GM19395 (cell line): Measurements from ENCODE around the gene UGT2B17.

Source experiments
- ATAC-seq: cut with Tn5 transposase; IDR thresholded peaks from one replicate; pipeline ENCODE4 v1.9.1; 2021; ENCODE audit warnings: mild to moderate bottlenecking, moderate library complexity; ENCODE audit not compliant: unreplicated experiment

UGT2B17 gene

GRCh38 chr4:68576272-68577125 lies at the start of gene UGT2B17:
UGT2B17 (minus strand) TSS chr4:68576322; CDS start chr4:68568484, 7,838 bp downstream.
- peak; percentile 90 for ATAC-seq

- ATAC-seq = peak; percentile 69
These were observed 46.6 kb upstream of the UGT2B17 start for GRCh38 chr4:68622731-68623130.

DNA sequence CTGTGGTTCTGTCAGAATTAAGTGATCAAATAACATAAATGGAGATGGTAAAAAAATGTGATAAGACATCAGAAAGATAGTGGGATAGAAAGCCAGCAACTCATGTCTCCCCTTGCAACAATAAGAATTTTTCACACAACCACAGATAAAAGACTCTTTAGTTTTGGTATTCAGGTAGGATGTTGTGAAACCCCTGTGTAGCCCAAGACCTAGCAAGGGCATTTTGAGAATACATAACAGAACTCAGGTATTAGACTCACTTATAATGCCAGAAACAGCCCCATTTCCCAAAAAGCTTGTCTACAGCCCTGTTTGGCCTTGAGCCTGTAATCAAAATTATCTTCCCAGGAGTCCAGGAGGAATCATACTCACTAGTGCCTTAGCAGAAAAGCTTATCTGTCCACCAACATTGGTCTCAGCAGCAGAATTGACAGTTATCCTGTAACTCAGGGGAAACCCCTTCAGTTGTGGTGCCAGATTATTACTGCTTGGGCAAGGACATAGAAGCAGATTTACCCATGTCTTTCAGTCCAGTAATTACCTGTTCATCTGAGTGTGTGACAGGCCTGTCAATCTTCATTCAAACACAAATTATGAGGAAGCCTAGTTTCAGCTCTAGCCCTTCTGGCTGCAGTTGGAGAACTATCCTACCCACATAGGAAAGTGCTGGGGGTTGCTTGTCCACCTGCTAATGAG lies 41.0 kb upstream of the UGT2B17 start:
- ATAC-seq = peak; percentile 87

DNA sequence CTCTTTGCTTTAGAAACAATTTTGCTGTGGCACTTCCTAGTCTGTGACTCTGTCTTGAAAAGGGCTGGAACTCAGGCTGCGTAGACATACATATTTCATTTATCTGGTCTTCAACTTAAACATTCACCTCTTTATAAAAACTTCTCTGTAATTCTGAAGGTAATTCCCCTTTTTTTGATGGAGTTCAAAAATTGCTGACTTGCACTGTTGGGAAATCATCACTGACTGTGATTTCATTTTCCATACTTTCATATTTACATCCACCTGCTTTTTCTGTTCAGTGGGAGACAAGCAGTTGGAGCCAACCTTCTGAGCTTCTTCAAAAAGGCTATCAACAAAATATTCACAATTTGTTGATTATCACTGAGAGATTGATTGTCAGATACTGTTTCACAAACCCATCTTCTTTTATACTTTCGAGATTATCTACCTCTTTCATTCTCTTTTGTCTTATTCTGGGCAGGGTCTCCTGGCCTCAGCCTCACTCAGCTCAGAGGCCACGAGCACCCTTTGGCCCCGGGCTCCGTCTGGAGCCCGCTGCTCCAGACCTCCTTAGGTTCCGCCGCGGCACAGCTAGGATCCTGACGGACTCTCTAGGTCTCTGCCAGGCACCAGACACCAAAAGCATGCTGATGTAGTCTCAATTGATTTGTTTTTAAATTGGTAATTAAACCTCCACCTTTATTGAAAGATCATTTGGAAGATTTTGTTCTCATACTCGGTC lies 39.7 kb upstream of the UGT2B17 start:
- ATAC-seq = no peak

GRCh38 chr4:68613752-68614151 lies 37.6 kb upstream of the UGT2B17 start:
- no peak for ATAC-seq

- no peak for ATAC-seq
These were observed 30.1 kb upstream of the UGT2B17 start for GRCh38 chr4:68606240-68606639.

- ATAC-seq = no peak
These were observed 23.0 kb upstream of the UGT2B17 start for GRCh38 chr4:68599150-68599549.

DNA sequence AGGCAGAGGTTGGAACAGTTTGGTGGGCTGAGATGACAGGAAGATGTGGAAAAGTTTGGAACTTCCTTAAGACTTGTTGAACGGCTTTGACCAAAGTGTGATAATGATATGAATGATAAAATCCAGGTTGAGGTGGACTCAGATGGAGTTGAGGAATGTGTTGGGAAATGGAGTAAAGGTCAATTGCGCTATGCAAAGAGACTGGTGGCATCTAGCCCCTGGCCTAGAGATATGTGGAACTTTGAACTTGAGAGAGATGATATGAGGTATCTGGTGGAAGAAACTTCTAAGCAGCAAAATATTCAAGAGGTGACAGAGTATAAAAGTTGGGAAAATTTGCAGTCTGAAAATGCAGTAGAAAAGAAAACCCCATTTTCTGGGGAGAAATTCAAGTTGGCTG lies 21.4 kb upstream of the UGT2B17 start:
- ATAC-seq = no peak

- ATAC-seq = no peak
These were observed 18.6 kb upstream of the UGT2B17 start for GRCh38 chr4:68594678-68595077.

- no peak for ATAC-seq
These were observed 17.0 kb upstream of the UGT2B17 start for GRCh38 chr4:68593112-68593511.

- ATAC-seq = peak; percentile 86
These were observed 16.6 kb upstream of the UGT2B17 start for GRCh38 chr4:68592673-68593072.

DNA sequence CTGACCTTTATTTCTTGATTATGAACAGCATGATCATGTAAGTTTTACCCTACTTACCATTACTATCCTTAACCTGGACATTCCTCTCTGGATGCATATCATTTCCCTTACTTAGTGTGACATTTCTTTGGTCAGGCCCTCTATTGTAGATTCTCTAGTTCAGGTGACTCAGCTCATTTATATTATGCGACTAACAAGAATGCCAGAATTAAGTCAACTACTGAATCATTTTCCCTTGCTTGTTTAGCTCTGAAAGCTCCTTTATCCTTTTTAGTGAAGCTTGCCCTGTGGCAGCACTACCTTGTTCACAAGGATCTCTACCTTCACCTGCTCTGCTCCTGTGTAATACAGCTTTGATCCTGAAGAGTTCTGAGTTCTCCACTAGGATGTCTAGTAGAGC lies 15.1 kb upstream of the UGT2B17 start:
- no peak for ATAC-seq

DNA sequence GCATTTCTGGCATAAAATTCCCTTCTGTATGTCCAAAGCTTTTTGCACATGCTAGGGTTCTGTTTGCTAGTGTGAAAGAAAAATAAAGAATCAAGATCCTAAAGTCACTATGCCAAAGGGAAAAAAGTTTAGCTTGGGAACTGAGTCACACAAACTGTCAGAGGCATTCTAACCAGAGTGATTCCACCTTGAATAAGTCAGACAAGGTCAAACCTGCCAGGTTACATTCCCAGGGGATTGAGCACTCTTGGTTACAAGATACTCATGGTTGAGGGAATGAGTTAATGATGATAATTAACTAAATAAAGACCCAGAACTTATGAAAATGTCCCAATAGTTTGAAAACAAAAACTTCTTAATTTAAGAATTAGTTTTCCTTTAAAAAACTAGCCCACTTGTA lies 13.7 kb upstream of the UGT2B17 start:
- no peak for ATAC-seq

DNA sequence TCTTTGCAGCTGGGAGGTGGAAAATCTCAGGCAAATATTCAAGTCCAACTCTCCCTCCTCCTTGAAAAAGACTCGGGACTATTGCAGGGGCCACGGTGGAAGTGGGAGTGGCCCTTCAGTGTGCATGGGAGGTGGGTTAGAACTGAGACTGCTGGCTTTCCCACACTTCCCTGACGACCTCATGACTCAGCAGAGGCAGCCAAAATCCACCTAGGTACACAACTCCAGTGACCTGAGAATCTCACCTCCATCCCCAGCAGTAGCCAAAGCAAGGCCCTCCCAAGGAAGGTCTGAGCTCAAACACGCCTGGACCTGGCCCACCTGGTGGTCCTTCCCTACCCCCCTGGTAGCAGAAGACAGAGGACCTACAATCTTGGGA lies 6.2 kb upstream of the UGT2B17 start:
- no peak for ATAC-seq

GRCh38 chr4:68581383-68582338 lies 5.5 kb upstream of the UGT2B17 start:
- ATAC-seq = no peak

DNA sequence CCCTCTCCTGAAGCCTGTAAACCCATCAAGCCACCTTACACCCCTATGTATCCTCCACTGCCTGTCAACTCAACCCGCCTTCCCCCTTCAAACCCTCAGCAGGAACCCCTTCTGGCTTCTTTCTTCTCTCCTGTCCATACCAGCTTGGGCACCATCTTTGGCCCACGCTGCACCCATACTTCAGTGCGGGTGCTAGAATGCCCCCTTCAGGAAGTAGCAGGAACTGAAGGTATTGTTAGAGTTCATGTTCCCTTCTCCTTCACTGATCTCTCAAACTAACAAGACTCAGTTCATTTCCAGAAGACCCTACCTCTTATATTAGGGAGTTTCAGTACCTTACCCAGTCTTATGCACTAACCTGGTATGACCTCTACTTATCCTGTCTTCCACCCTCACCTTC lies 1.5 kb upstream of the UGT2B17 start:
- no peak for ATAC-seq

GRCh38 chr4:68575636-68576035 lies 486 bp downstream of the UGT2B17 start:
- ATAC-seq = peak; percentile 25

- no peak for ATAC-seq
These were observed 1.0 kb downstream of the UGT2B17 start for GRCh38 chr4:68575081-68575480.

GRCh38 chr4:68572653-68573170 lies 3.4 kb downstream of the UGT2B17 start:
- no peak for ATAC-seq

DNA sequence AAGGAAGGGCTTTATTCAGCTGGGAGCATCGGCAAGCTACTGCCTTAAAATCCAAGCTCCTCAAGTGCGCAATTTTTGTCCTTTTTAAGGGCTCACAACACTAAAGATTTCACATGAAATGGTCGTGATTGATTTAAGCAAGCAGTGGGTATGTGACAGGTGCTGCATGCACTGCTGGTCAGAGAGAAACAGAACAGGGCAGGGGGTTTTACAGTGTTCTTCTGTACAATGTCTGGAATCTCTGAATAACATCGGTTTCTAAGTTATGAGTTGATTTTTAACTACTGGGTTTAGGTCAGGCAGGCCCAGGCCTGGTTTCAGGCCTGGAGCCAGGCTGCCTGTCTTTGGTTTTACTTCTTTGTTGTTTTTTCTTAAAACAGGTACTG lies 6.0 kb downstream of the UGT2B17 start:
- ATAC-seq = peak; percentile 36
